ENCODE results near the gene WDR17.

WDR17 gene

GRCh38 chr4:176222149-176222548 is 156.5 kb downstream of the WDR17 start:
- WGBS = 92% methylated on average over 5 of the region's 5 CpGs

GRCh38 chr4:176223561-176223960 is 157.9 kb downstream of the WDR17 start:
- Histone ChIP-seq H3K9ac (ENCODE audit: low read depth, low read length) (no peak overlapping the region), H3K36me3 (ENCODE audit: insufficient read depth, low read length) (no peaks in the 10 kb centered on the region), H3K27ac (ENCODE audit: low read depth, low read length) (no peak overlapping the region), H3K27me3 (ENCODE audit: insufficient read depth, low read length) (no peaks in the 10 kb centered on the region), H3K4me3 (ENCODE audit: low read length) (no peak overlapping the region), H3K9me3 (ENCODE audit: insufficient read depth, low read depth, low read length) (no peaks in the 10 kb centered on the region), H3K4me1 (ENCODE audit: insufficient read depth, low read length) (no peaks in the 10 kb centered on the region)
- whole genome bisulfite sequencing = 68% methylated on average over 2 of the region's 2 CpGs

More at GRCh38 chr4:176222149-176222548, 156.5 kb downstream of the WDR17 start:
- Histone ChIP-seq H3K9ac (ENCODE audit: low read depth, low read length) (no peak overlapping the region), H3K4me1 (ENCODE audit: insufficient read depth, low read length) (no peaks in the 10 kb centered on the region), H3K27me3 (ENCODE audit: insufficient read depth, low read length) (no peaks in the 10 kb centered on the region), H3K27ac (ENCODE audit: low read depth, low read length) (no peak overlapping the region), H3K4me3 (ENCODE audit: low read length) (no peak overlapping the region), H3K36me3 (ENCODE audit: insufficient read depth, low read length) (no peaks in the 10 kb centered on the region), H3K9me3 (ENCODE audit: insufficient read depth, low read depth, low read length) (no peaks in the 10 kb centered on the region)

- H3K27me3 ChIP-seq (ENCODE audit: insufficient read depth, low read length) = no peaks in the 10 kb centered on the region
- no peak overlapping the region for H3K4me3 ChIP-seq (ENCODE audit: low read length)
- H3K4me1 ChIP-seq (ENCODE audit: insufficient read depth, low read length) = peaks cover 5% of the 10 kb centered on the region; the same call in 1 of the 2 replicates
- WGBS = 67% methylated on average over 5 of the region's 5 CpGs
- no peaks in the 10 kb centered on the region for H3K9me3 ChIP-seq (ENCODE audit: insufficient read depth, low read depth, low read length)
- H3K9ac ChIP-seq (ENCODE audit: low read depth, low read length) = no peak overlapping the region
- no peaks in the 10 kb centered on the region for H3K36me3 ChIP-seq (ENCODE audit: insufficient read depth, low read length)
- no peak overlapping the region for H3K27ac ChIP-seq (ENCODE audit: low read depth, low read length)
These were observed 161.1 kb downstream of the WDR17 start for GRCh38 chr4:176226736-176227135.

GRCh38 chr4:176229645-176230044 is 164.0 kb downstream of the WDR17 start:
- H3K27ac ChIP-seq (ENCODE audit: low read depth, low read length) = no peak overlapping the region
- no peak overlapping the region for H3K9ac ChIP-seq (ENCODE audit: low read depth, low read length)
- H3K4me3 ChIP-seq (ENCODE audit: low read length) = no peak overlapping the region
- no peaks in the 10 kb centered on the region for H3K36me3 ChIP-seq (ENCODE audit: insufficient read depth, low read length)
- H3K27me3 ChIP-seq (ENCODE audit: insufficient read depth, low read length) = no peaks in the 10 kb centered on the region
- WGBS = 91% methylated on average over 4 of the region's 4 CpGs
- no peaks in the 10 kb centered on the region for H3K9me3 ChIP-seq (ENCODE audit: insufficient read depth, low read depth, low read length)
- H3K4me1 ChIP-seq (ENCODE audit: insufficient read depth, low read length) = peaks cover 5% of the 10 kb centered on the region; the same call in 1 of the 2 replicates
